Esophagus muscularis mucosa (tissue), 4 donors: ENCODE measurements around the gene ITSN2. TPM values are rescaled to one million over a fixed set of nuclear protein-coding genes. Genes with fewer than 3 reads are reported as not detected.

Experiments
- DNase-seq: peaks from one replicate; pipeline ENCODE4 v3.0.0-alpha.2; 2017; ENCODE audit errors: extremely low spot score
- H3K27ac ChIP-seq, 4 donors: fragments of 200-600 bp; sonication (generic); replicated peaks in 1 of 4; 1 replicate in 3 of 4; 2 replicates in 1 of 4; pipeline ENCODE4 v1.5.1; 2016 to 2019; ENCODE audit warnings: mild to moderate bottlenecking in 1 of 4
- H3K27me3 ChIP-seq, 4 donors: fragments of 200-600 bp; sonication (generic); one replicate each; pipeline versions ENCODE4 v1.5.1 to v1.6.0; 2016 to 2019
- H3K36me3 ChIP-seq, 4 donors: fragments of 200-600 bp; sonication (generic); one replicate each; pipeline ENCODE4 v1.5.1; 2016 to 2019
- H3K4me1 ChIP-seq, 4 donors: fragments of 200-600 bp; sonication (generic); one replicate each; pipeline ENCODE4 v1.5.1; 2016 to 2019
- H3K4me3 ChIP-seq, 4 donors: fragments of 200-600 bp; sonication (generic); 1 replicate in 2 of 4; 2 replicates in 2 of 4; pipeline ENCODE4 v1.5.1; 2016 to 2019; ENCODE audit warnings: mild to moderate bottlenecking in 4 of 4, moderate library complexity in 1 of 4
- H3K9me3 ChIP-seq, 4 donors: fragments of 200-600 bp; sonication (generic); 1 replicate in 3 of 4; 2 replicates in 1 of 4; pipeline ENCODE4 v1.5.1; 2016 to 2019
- CTCF ChIP-seq, 3 experiments: fragments of 200-600 bp in 2 of 3; fragments of 450-650 bp in 1 of 3; sonication (generic) in 2 of 3; IDR thresholded peaks; one replicate each; pipeline ENCODE4 v1.5.1; 2017 to 2019; ENCODE audit warnings: antibody characterized with exemption in 3 of 3, mild to moderate bottlenecking in 2 of 3, moderate library complexity in 1 of 3
- EP300 ChIP-seq: sonication (generic); formaldehyde crosslinking; IDR thresholded peaks from one replicate; pipeline ENCODE4 v1.6.1; 2017; ENCODE audit warnings: antibody characterized with exemption
- POLR2A ChIP-seq: fragments of 450-650 bp; IDR thresholded peaks from one replicate; pipeline ENCODE4 v1.6.1; 2017; ENCODE audit warnings: antibody characterized with exemption, moderate library complexity, mild to moderate bottlenecking, low read depth
- POLR2AphosphoS5 ChIP-seq, 2 donors: sonication (generic); formaldehyde crosslinking; IDR thresholded peaks; one replicate each; pipeline ENCODE4 v1.6.1; 2017; ENCODE audit warnings: antibody characterized with exemption in 2 of 2
- WGBS: methylation state at CpG from one replicate; pipeline ENCODE4 v1.1.5; 2018; 5-methylcytosine and 5-hydroxymethylcytosine counted together
- intact Hi-C: fragments of 100-400 bp; cut with DNase I; formaldehyde crosslinking; loops from one replicate; pipeline ENCODE4 v1.15.1; 2023
- total RNA-seq, 4 donors: library from RNA; depleted of rRNA; stranded (reverse); fragments of >200 nt; gene quantifications; one replicate each; pipeline versions ENCODE4 v1.1.0 to v1.2.1, GENCODE V29; 2016

The ITSN2 gene
- total RNA-seq, 4 donors from 2014 or later: 47.0 to 60.2 (median 53.6) TPM

- no peak within 1 kb of the TSS for H3K27ac ChIP-seq
- H3K4me3 ChIP-seq: peak within 1 kb of the TSS in 3 of 4 donors; percentile 21 to 36 (median 26)
- TF ChIP-seq POLR2AphosphoS5 (IDR thresholded peaks at IDR 0.05): no peak
- TF ChIP-seq CTCF (IDR thresholded peaks at IDR 0.05): no peak
- no peak for TF ChIP-seq EP300
- no peak for TF ChIP-seq POLR2A
- 82% methylated on average over 2 of the region's 46 CpGs for WGBS
- H3K27me3 ChIP-seq: peaks cover 0 to 8% (median 0%) of the 10 kb centered on the region in 4 donors
- intact Hi-C loops: no loop called here
- peaks cover 0 to 7% (median 2%) of the 10 kb centered on the region in 4 donors for H3K4me1 ChIP-seq
- no peak for DNase-seq
- no peaks in the 10 kb centered on the region for H3K36me3 ChIP-seq
- H3K9me3 ChIP-seq: peaks cover 0 to 5% (median 0%) of the 10 kb centered on the region in 4 donors
These were observed 185.5 kb downstream of the ITSN2 start, which contains the start of gene FAM228A for GRCh38 chr2:24174851-24175277. Gene FAM228A (plus strand): TSS chr2:24175053. CDS start chr2:24175481, 428 bp downstream.

- peaks cover 0 to 7% (median 3%) of the 10 kb centered on the region in 4 donors for H3K36me3 ChIP-seq
- intact Hi-C loops: no loop called here
These were observed 191.3 kb downstream of the ITSN2 start for GRCh38 chr2:24169023-24169422.

GRCh38 chr2:24164416-24164973, 195.8 kb downstream of the ITSN2 start:
- H3K4me3 ChIP-seq: no peak overlapping the region
- H3K27me3 ChIP-seq: no peaks in the 10 kb centered on the region
- H3K4me1 ChIP-seq: no peaks in the 10 kb centered on the region
- H3K27ac ChIP-seq: no peak overlapping the region
- DNase-seq: no peak
- peaks cover 0 to 31% (median 11%) of the 10 kb centered on the region in 4 donors for H3K36me3 ChIP-seq
- intact Hi-C loops: no loop called here
- TF ChIP-seq EP300 (no peak), POLR2AphosphoS5 (IDR thresholded peaks at IDR 0.05) (no peak), CTCF (IDR thresholded peaks at IDR 0.05) (peak; percentile 42 to 60 (median 56))
- 54% methylated on average over 8 of the region's 8 CpGs for WGBS
- H3K9me3 ChIP-seq: peaks cover 0 to 5% (median 0%) of the 10 kb centered on the region in 4 donors

More at GRCh38 chr2:24169023-24169422, 191.3 kb downstream of the ITSN2 start:
- H3K4me3 ChIP-seq: no peak overlapping the region
- WGBS: 86% methylated on average over 5 of the region's 5 CpGs
- no peak overlapping the region for H3K27ac ChIP-seq
- DNase-seq: no peak
- H3K4me1 ChIP-seq: no peaks in the 10 kb centered on the region
- H3K27me3 ChIP-seq: no peaks in the 10 kb centered on the region
- TF ChIP-seq POLR2A (no peak), EP300 (no peak), POLR2AphosphoS5 (IDR thresholded peaks at IDR 0.05) (no peak), CTCF (IDR thresholded peaks at IDR 0.05) (no peak)
- no peaks in the 10 kb centered on the region for H3K9me3 ChIP-seq

- Histone ChIP-seq H3K4me3 (no peak overlapping the region), H3K36me3 (peaks cover 0 to 27% (median 12%) of the 10 kb centered on the region in 4 donors), H3K27ac (no peak overlapping the region), H3K9me3 (peaks cover 0 to 5% (median 0%) of the 10 kb centered on the region in 4 donors), H3K4me1 (no peaks in the 10 kb centered on the region), H3K27me3 (no peaks in the 10 kb centered on the region)
- intact Hi-C loops: no loop called here
- TF ChIP-seq POLR2A: no peak
- no peak for TF ChIP-seq CTCF (IDR thresholded peaks at IDR 0.05)
- TF ChIP-seq EP300: no peak
- TF ChIP-seq POLR2AphosphoS5 (IDR thresholded peaks at IDR 0.05): no peak
- DNase-seq: no peak
- 90% methylated on average over 2 of the region's 2 CpGs for WGBS
These were observed 196.7 kb downstream of the ITSN2 start for GRCh38 chr2:24163601-24164000.
